GM21723 (cell line): ENCODE data around the gene MED20.

Source experiments
- ATAC-seq: cut with Tn5 transposase; IDR thresholded peaks from one replicate; pipeline ENCODE4 v1.9.1; 2021; ENCODE audit warnings: mild to moderate bottlenecking, moderate library complexity; ENCODE audit not compliant: unreplicated experiment

The MED20 gene

DNA sequence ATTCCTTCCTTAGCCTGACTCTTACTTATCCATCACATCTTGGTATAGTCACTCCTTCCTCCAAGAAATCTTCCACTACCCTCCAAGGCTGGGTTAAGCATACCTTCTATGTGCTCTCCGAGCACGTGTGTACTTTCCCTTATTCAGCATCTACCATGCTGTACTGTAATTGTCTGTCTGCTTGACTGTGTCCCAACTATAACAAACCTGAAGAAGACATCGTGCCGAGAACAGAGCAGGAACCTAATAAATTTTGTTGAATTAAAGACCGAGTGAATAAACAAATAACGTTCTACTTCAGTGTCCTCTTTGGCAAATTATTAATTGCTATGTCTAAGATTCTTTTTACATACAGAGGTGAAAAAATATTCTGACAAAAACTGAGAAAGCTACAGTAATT lies 61.6 kb downstream of the MED20 start:
- no peak for ATAC-seq

DNA sequence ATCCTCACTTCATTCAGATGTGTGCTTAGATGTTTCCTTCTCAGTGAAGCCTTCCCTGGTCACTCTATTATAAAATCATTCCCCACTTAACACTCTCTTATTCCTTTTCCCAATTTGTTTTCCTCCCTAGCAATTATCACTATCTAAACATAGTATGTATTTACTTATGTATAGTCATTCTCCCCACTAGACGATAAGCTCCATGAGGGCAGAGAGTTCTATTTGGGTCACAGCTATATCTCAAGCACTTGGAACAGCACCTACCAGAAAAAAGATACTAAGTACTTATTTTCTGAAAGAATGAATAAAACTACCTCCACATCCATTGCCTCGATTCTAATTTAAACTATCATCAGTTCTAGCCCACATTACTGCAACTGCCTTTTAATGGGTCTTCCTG lies 62.2 kb downstream of the MED20 start:
- no peak for ATAC-seq
